Measurements from ENCODE around the gene LRP1B.
A peak's percentile ranks its signal among the peaks of the same experiment; 100 is the strongest.

The LRP1B gene

DNA sequence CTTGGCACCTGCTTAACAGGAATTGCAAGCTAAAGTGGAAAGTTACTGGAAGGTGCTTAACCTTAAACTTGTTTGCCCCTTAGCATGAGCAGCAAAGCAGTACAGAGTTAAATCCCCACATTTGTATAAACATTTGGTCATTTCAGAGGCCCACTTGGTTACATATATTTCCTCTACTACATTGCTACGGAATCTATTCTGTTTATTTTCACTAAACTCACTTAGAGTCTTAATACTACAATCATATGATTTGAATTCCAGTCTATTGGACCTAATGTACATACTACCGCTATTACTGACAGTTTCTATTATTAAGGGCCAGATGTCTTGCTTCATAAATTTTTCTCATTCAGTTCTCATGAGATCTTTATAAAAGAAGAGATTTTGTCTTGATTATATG, 1294.0 kb downstream of the LRP1B start:
- H3K23ac ChIP-seq (ENCODE audit: low read length) = no peak overlapping the region
- no peak overlapping the region for H3K18ac ChIP-seq (ENCODE audit: low read length)
- no peak overlapping the region for H2BK15ac ChIP-seq (replicated peaks; ENCODE audit: low read depth)
- no peak overlapping the region for H3K4me3 ChIP-seq (ENCODE audit: low read length)
- no peaks in the 10 kb centered on the region for H3K27me3 ChIP-seq (ENCODE audit: insufficient read depth, low read length, poor library complexity)
- H2BK120ac ChIP-seq (ENCODE audit: low read depth, low read length) = no peak overlapping the region
- H2AK5ac ChIP-seq (ENCODE audit: low read length) = no peak overlapping the region
- no peaks in the 10 kb centered on the region for H3K4me1 ChIP-seq (ENCODE audit: control insufficient read depth, low read depth, low read length)
- H3K79me2 ChIP-seq (ENCODE audit: control insufficient read depth, insufficient read depth, low read length) = no peaks in the 10 kb centered on the region
- WGBS (ENCODE audit: extremely low coverage, insufficient coverage, low lambda C conversion rate) = no CpG with 5 or more reads among the region's 2 CpGs
- H3K27ac ChIP-seq (ENCODE audit: low read depth, low read length) = no peak overlapping the region
- no peak overlapping the region for H4K5ac ChIP-seq (ENCODE audit: low read length)
- H3K9ac ChIP-seq (ENCODE audit: low read length) = no peak overlapping the region
- no peak overlapping the region for H4K8ac ChIP-seq (ENCODE audit: low read depth, low read length)
- no peaks in the 10 kb centered on the region for H3K79me1 ChIP-seq (ENCODE audit: low read length)
- H3K4ac ChIP-seq (ENCODE audit: low read depth, low read length) = no peak overlapping the region
- no peaks in the 10 kb centered on the region for H3K36me3 ChIP-seq (ENCODE audit: control insufficient read depth, insufficient read depth, low read length)
- H3K4me2 ChIP-seq (ENCODE audit: low read length) = no peak overlapping the region
- H3K56ac ChIP-seq (ENCODE audit: low read length) = no peak overlapping the region
- no peak overlapping the region for H2BK5ac ChIP-seq (ENCODE audit: low read length)
- no peak for DNase-seq

DNA sequence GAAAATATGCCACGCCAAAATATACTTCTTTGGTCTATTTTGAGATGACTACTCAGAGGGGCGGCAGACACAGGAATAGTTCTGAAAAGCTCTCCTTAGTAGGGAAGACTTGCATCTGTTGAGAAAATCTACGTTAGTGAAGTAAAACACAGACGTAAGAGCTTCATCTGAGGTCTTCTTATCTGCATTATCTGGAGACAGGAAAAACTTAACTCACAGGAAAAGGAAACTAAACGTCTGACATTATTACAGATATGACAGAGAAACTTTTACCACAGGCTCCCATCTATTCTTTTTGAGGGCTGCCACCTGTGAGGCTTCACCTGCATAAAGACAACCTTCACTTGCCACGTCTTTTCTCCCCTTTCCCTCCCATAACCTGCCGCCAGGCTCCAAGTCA, 1295.7 kb downstream of the LRP1B start:
- no peak overlapping the region for H3K56ac ChIP-seq (ENCODE audit: low read length)
- H3K27me3 ChIP-seq (ENCODE audit: insufficient read depth, low read length, poor library complexity) = no peaks in the 10 kb centered on the region
- no CpG with 5 or more reads among the region's 7 CpGs for WGBS (ENCODE audit: extremely low coverage, insufficient coverage, low lambda C conversion rate)
- H3K18ac ChIP-seq (ENCODE audit: low read length) = no peak overlapping the region
- H4K8ac ChIP-seq (ENCODE audit: low read depth, low read length) = no peak overlapping the region
- DNase-seq = no peak
- no peak overlapping the region for H2BK120ac ChIP-seq (ENCODE audit: low read depth, low read length)
- no peaks in the 10 kb centered on the region for H3K79me1 ChIP-seq (ENCODE audit: low read length)
- H2BK5ac ChIP-seq (ENCODE audit: low read length) = no peak overlapping the region
- H3K36me3 ChIP-seq (ENCODE audit: control insufficient read depth, insufficient read depth, low read length) = no peaks in the 10 kb centered on the region
- H3K4me1 ChIP-seq (ENCODE audit: control insufficient read depth, low read depth, low read length) = no peaks in the 10 kb centered on the region
- no peak overlapping the region for H2BK15ac ChIP-seq (replicated peaks; ENCODE audit: low read depth)
- no peak overlapping the region for H3K23ac ChIP-seq (ENCODE audit: low read length)
- no peak overlapping the region for H3K27ac ChIP-seq (ENCODE audit: low read depth, low read length)
- no peak overlapping the region for H3K4me3 ChIP-seq (ENCODE audit: low read length)
- H3K9ac ChIP-seq (ENCODE audit: low read length) = no peak overlapping the region
- no peak overlapping the region for H3K4me2 ChIP-seq (ENCODE audit: low read length)
- no peak overlapping the region for H4K5ac ChIP-seq (ENCODE audit: low read length)
- no peak overlapping the region for H2AK5ac ChIP-seq (ENCODE audit: low read length)
- H3K4ac ChIP-seq (ENCODE audit: low read depth, low read length) = no peak overlapping the region
- no peaks in the 10 kb centered on the region for H3K79me2 ChIP-seq (ENCODE audit: control insufficient read depth, insufficient read depth, low read length)

DNA sequence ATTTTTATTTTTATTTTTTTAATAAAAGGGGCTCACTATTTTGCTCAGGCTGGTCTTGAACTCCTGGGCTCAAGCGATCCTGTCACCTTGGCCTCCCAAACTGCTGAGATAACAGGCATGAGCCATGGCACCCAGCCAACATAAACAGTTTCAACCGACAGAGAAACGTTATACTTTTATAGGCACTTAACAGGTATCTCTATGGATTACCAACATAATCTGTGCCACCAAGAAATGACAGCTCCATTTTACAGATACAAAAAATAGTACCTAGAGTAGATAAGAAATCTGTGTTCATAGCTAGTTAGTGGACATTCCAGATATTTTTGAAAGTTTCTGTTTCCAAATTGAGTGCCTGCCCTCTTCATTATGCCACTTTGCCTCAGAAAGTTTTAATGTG, 1316.7 kb downstream of the LRP1B start:
- Histone ChIP-seq H2BK5ac (ENCODE audit: low read length) (no peak overlapping the region), H3K23ac (ENCODE audit: low read length) (no peak overlapping the region), H3K4me1 (ENCODE audit: control insufficient read depth, low read depth, low read length) (no peaks in the 10 kb centered on the region), H3K18ac (ENCODE audit: low read length) (no peak overlapping the region), H4K5ac (ENCODE audit: low read length) (no peak overlapping the region), H2BK120ac (ENCODE audit: low read depth, low read length) (no peak overlapping the region), H3K4me3 (ENCODE audit: low read length) (no peak overlapping the region), H3K27ac (ENCODE audit: low read depth, low read length) (no peak overlapping the region), H3K56ac (ENCODE audit: low read length) (no peak overlapping the region), H2AK5ac (ENCODE audit: low read length) (no peak overlapping the region), H3K27me3 (ENCODE audit: insufficient read depth, low read length, poor library complexity) (no peaks in the 10 kb centered on the region), H2BK15ac (replicated peaks; ENCODE audit: low read depth) (no peak overlapping the region), H3K4me2 (ENCODE audit: low read length) (no peak overlapping the region), H3K9ac (ENCODE audit: low read length) (no peak overlapping the region), H3K36me3 (ENCODE audit: control insufficient read depth, insufficient read depth, low read length) (no peaks in the 10 kb centered on the region), H3K79me1 (ENCODE audit: low read length) (no peaks in the 10 kb centered on the region), H3K79me2 (ENCODE audit: control insufficient read depth, insufficient read depth, low read length) (no peaks in the 10 kb centered on the region), H3K4ac (ENCODE audit: low read depth, low read length) (no peak overlapping the region), H4K8ac (ENCODE audit: low read depth, low read length) (no peak overlapping the region)
- DNase-seq = no peak
- no CpG with 5 or more reads among the region's 3 CpGs for WGBS (ENCODE audit: extremely low coverage, insufficient coverage, low lambda C conversion rate)

DNA sequence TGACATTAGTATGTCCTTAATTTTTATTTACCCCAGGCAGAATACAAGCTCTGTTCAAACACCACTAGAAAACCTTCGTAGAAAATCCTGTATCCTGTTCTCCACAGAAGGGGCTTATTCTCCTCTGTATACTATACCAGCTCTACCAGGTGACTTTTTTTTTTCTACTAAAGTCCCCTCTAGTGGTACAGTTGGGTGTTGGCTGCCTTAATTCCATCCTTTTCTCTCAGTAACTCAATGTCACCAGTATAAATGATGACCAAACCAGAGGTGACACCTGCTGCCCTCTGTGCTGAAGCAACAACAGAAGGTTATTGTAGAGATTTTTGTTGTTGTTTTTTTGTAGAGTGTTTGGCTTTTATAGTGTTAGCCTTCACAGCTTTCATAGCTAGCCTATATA, 1322.0 kb downstream of the LRP1B start:
- H2BK15ac ChIP-seq (replicated peaks; ENCODE audit: low read depth) = no peak overlapping the region
- H3K79me1 ChIP-seq (ENCODE audit: low read length) = no peaks in the 10 kb centered on the region
- WGBS (ENCODE audit: extremely low coverage, insufficient coverage, low lambda C conversion rate) = no CpG with 5 or more reads among the region's 1 CpG
- H3K4me3 ChIP-seq (ENCODE audit: low read length) = no peak overlapping the region
- no peak overlapping the region for H3K9ac ChIP-seq (ENCODE audit: low read length)
- no peaks in the 10 kb centered on the region for H3K27me3 ChIP-seq (ENCODE audit: insufficient read depth, low read length, poor library complexity)
- H2BK120ac ChIP-seq (ENCODE audit: low read depth, low read length) = no peak overlapping the region
- H3K23ac ChIP-seq (ENCODE audit: low read length) = no peak overlapping the region
- H3K4me1 ChIP-seq (ENCODE audit: control insufficient read depth, low read depth, low read length) = no peaks in the 10 kb centered on the region
- DNase-seq = peak; percentile 62
- no peaks in the 10 kb centered on the region for H3K79me2 ChIP-seq (ENCODE audit: control insufficient read depth, insufficient read depth, low read length)
- H2AK5ac ChIP-seq (ENCODE audit: low read length) = no peak overlapping the region
- H3K4me2 ChIP-seq (ENCODE audit: low read length) = no peak overlapping the region
- no peak overlapping the region for H3K27ac ChIP-seq (ENCODE audit: low read depth, low read length)
- H3K36me3 ChIP-seq (ENCODE audit: control insufficient read depth, insufficient read depth, low read length) = no peaks in the 10 kb centered on the region
- no peak overlapping the region for H3K18ac ChIP-seq (ENCODE audit: low read length)
- H2BK5ac ChIP-seq (ENCODE audit: low read length) = no peak overlapping the region
- H4K5ac ChIP-seq (ENCODE audit: low read length) = no peak overlapping the region
- H3K56ac ChIP-seq (ENCODE audit: low read length) = no peak overlapping the region
- no peak overlapping the region for H3K4ac ChIP-seq (ENCODE audit: low read depth, low read length)
- no peak overlapping the region for H4K8ac ChIP-seq (ENCODE audit: low read depth, low read length)

DNA sequence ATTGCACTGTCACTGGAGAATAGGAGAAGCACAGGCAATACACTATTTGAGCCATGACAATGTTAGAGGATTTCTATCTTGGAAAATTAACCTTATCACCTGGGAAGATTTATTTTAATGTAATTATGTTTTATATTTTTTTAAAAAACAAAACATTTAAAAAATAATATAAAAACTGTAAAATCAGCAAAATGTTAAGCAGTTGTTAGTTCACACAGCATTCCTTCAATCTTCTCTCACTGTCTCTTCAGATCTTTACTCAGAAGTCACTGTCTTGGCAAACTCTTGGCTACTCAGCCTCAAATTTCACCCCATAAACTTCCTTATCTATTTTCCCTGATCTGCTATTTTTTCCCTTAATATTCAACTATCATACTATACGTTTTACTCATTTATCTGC, 1322.6 kb downstream of the LRP1B start:
- no peak overlapping the region for H3K18ac ChIP-seq (ENCODE audit: low read length)

DNA sequence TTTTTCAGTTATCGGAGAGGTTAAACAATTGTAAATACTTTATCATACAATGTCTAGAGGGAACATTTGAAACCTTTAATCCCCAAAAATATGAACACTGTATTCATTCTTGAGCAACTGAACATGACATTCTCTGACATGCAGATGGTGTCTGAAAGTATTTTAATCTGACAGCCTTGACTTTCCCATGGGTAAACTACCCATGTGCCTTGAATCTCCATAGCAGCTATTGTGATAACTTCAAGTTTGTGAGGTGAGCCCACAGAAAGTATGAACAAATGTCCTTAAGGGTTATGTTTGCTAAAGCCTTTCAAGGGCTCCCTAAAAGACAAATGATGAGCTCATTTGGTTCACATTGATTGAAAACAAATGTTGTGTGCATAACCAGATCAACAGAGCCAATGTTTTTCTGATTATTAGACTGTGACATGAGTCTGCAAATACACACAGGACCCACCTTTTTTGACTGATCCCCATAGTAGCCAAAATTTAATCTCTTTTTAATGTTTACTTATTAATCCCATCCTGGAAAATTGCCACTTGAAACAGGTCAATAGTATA, 1326.0 kb downstream of the LRP1B start:
- Histone ChIP-seq H3K4me1 (ENCODE audit: control insufficient read depth, low read depth, low read length) (no peaks in the 10 kb centered on the region), H3K23ac (ENCODE audit: low read length) (no peak overlapping the region), H3K79me1 (ENCODE audit: low read length) (no peaks in the 10 kb centered on the region), H2BK5ac (ENCODE audit: low read length) (no peak overlapping the region), H2BK120ac (ENCODE audit: low read depth, low read length) (no peak overlapping the region), H3K27me3 (ENCODE audit: insufficient read depth, low read length, poor library complexity) (no peaks in the 10 kb centered on the region), H3K4me2 (ENCODE audit: low read length) (no peak overlapping the region), H3K9ac (ENCODE audit: low read length) (no peak overlapping the region), H3K79me2 (ENCODE audit: control insufficient read depth, insufficient read depth, low read length) (no peaks in the 10 kb centered on the region), H3K56ac (ENCODE audit: low read length) (no peak overlapping the region), H2BK15ac (replicated peaks; ENCODE audit: low read depth) (no peak overlapping the region), H2AK5ac (ENCODE audit: low read length) (no peak overlapping the region), H4K8ac (ENCODE audit: low read depth, low read length) (no peak overlapping the region), H3K36me3 (ENCODE audit: control insufficient read depth, insufficient read depth, low read length) (no peaks in the 10 kb centered on the region), H3K27ac (ENCODE audit: low read depth, low read length) (no peak overlapping the region), H4K5ac (ENCODE audit: low read length) (no peak overlapping the region), H3K4ac (ENCODE audit: low read depth, low read length) (no peak overlapping the region), H3K4me3 (ENCODE audit: low read length) (no peak overlapping the region), H3K18ac (ENCODE audit: low read length) (no peak overlapping the region)
- WGBS (ENCODE audit: extremely low coverage, insufficient coverage, low lambda C conversion rate) = no CpG with 5 or more reads among the region's 1 CpG
- DNase-seq = no peak

More for the DNA sequence above, 1322.6 kb downstream of the LRP1B start:
- H2BK120ac ChIP-seq (ENCODE audit: low read depth, low read length) = no peak overlapping the region
- H3K9ac ChIP-seq (ENCODE audit: low read length) = no peak overlapping the region
- H3K36me3 ChIP-seq (ENCODE audit: control insufficient read depth, insufficient read depth, low read length) = no peaks in the 10 kb centered on the region
- no peak overlapping the region for H4K8ac ChIP-seq (ENCODE audit: low read depth, low read length)
- no peaks in the 10 kb centered on the region for H3K4me1 ChIP-seq (ENCODE audit: control insufficient read depth, low read depth, low read length)
- H3K27ac ChIP-seq (ENCODE audit: low read depth, low read length) = no peak overlapping the region
- H3K79me2 ChIP-seq (ENCODE audit: control insufficient read depth, insufficient read depth, low read length) = no peaks in the 10 kb centered on the region
- H3K79me1 ChIP-seq (ENCODE audit: low read length) = no peaks in the 10 kb centered on the region
- no peak overlapping the region for H2BK5ac ChIP-seq (ENCODE audit: low read length)
- no peak overlapping the region for H3K4me3 ChIP-seq (ENCODE audit: low read length)
- H3K27me3 ChIP-seq (ENCODE audit: insufficient read depth, low read length, poor library complexity) = no peaks in the 10 kb centered on the region
- H3K56ac ChIP-seq (ENCODE audit: low read length) = no peak overlapping the region
- H2AK5ac ChIP-seq (ENCODE audit: low read length) = no peak overlapping the region
- no peak overlapping the region for H2BK15ac ChIP-seq (replicated peaks; ENCODE audit: low read depth)
- DNase-seq = no peak
- 100% methylated on average over 1 of the region's 1 CpG for WGBS (ENCODE audit: extremely low coverage, insufficient coverage, low lambda C conversion rate)
- H3K4ac ChIP-seq (ENCODE audit: low read depth, low read length) = no peak overlapping the region
- no peak overlapping the region for H3K4me2 ChIP-seq (ENCODE audit: low read length)
- no peak overlapping the region for H3K23ac ChIP-seq (ENCODE audit: low read length)
- no peak overlapping the region for H4K5ac ChIP-seq (ENCODE audit: low read length)
